GM18508 (cell line): ENCODE data around the gene RGL2.
"Not testable (repeated sequence)": the region's sequence is repeated elsewhere in the genome, so short reads cannot be mapped to it uniquely, and the experiment has no call there.

ENCODE experiments used
- ATAC-seq: cut with Tn5 transposase; IDR thresholded peaks from one replicate; pipeline ENCODE4 v1.9.1; 2021; ENCODE audit warnings: moderate number of reproducible peaks; ENCODE audit not compliant: insufficient read depth, unreplicated experiment

The RGL2 gene

DNA sequence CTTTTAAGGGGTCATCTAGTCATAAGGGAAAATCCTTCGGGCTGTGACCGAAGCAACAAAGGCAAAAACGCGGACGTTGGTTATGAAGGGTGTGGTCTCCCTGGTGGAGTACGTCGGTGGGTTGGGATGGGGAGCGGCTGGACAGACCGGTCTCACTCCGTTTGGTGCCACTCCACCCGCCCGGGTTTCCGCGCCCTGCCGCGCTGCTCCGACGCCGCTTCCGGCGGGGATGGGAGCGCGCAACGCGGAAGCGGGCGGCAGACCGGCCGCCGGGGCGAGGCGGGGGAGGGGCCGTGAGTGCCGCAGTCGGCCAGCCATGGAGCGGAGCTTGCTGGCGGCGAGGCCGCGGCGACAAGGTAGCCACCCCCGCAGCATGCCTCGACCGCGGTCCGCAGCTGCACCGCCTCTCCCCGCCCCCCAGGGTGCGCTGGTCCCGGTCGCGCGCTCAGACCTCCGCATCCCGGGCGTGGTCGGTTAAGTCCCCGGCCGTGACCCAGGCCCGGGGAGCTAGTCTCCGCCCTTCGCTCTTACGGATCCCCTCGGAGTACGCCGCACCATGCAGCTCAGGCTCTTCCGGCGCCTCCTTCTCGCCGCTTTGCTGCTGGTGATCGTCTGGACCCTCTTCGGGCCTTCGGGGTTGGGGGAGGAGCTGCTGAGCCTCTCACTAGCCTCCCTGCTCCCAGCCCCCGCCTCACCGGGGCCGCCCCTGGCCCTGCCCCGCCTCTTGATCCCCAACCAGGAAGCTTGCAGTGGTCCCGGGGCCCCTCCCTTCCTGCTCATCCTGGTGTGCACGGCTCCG lies 21.7 kb downstream of the RGL2 start, which contains the start of gene B3GALT4:
Gene B3GALT4, plus strand, starts transcription at position 260 of the 799 bp plus-strand sequence. Its CDS starts 297 bp downstream, at position 557.
- no peak for ATAC-seq

- no peak for ATAC-seq
These were observed 22.2 kb downstream of the RGL2 start for GRCh38 chr6:33276581-33276863.

- not testable (repeated sequence) for ATAC-seq
These were observed 22.8 kb downstream of the RGL2 start for GRCh38 chr6:33275795-33276580.

GRCh38 chr6:33273924-33274902 lies 24.5 kb downstream of the RGL2 start:
- ATAC-seq, result no peak

DNA sequence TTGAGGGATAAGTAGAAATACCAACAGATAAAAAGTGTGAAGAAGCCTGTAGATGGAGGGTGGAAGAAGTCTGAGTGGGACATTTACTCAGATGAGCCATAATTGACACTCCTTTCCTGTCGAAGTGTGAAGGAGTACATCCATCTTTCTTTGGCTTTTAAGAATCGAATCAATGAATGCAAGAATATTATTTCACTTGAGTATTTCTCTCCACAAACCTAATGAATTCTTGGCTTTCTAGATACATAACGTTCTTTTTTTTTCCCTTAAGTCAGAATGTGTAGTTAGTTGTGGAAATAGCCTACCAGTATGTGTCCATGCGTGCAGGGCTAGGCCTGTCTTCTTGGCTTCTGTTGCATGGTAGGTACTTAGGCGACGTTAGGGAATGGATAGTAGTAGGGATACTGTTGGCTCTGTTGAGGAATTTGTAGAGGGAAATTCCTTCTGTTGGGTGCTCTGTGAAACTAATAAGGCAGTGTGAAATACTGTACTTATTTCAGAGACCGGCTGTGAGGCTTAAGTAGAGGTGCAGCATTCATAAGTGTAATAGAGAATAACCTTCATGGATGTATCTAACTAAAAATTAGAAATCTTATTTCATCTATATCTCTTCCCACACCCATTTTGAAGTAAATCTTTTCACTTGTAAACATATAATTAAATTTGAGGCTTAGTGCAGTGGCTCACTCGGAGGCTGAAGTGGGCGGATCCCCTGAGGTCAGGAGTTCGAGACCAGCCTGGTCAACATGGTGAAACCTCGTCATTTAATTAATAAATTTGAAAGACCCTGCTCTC lies 25.4 kb downstream of the RGL2 start:
- no peak for ATAC-seq

GRCh38 chr6:33272275-33273128 lies 26.2 kb downstream of the RGL2 start:
- ATAC-seq, result no peak

- peak; percentile 52 for ATAC-seq
These were observed 27.1 kb downstream of the RGL2 start, which contains the start of the genes RPS18 and VPS52 for GRCh38 chr6:33271468-33272274. Gene RPS18 (plus strand): TSS chr6:33272075. CDS start chr6:33272120, 45 bp downstream. Gene VPS52 (minus strand): TSS chr6:33271876. CDS start chr6:33271675, 201 bp downstream.

DNA sequence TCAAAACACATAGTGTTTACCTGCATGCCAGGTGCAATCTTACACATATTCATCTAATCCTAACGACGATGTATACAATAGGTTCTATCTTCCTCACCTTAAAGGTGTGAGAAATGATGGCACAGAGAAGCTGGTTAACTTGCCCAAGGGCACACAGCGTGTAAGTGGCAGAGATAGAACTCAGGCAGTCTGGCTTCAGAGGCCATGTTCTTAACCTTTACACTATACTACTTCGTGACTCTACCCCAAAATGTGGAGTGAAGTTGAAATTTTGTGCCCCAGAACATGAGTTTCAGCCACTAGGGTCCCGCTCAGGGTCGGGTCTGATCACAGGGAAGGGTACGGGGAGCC lies 27.6 kb downstream of the RGL2 start:
- peak; percentile 3 for ATAC-seq

DNA sequence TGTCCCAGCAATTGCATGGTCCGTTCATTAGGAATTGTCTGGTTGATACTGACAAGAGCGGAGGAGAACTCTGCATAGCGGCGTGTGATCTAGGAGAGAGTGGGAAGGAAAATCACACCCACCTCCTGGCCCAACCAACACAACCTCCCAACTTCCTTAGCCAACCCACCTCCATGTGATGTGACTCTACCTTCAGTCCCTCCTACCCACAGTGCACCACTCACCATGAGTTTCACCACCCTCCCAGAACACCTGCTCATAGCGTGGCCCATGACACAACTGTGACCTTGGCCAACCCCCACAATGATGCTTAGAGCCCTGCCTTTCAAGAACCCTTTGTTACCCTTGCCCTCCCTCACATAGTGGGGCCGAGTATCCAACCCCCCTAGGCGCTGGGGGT lies 34.7 kb downstream of the RGL2 start:
- no peak for ATAC-seq

- not testable (repeated sequence) for ATAC-seq
These were observed 36.3 kb downstream of the RGL2 start for GRCh38 chr6:33262490-33262889.

DNA sequence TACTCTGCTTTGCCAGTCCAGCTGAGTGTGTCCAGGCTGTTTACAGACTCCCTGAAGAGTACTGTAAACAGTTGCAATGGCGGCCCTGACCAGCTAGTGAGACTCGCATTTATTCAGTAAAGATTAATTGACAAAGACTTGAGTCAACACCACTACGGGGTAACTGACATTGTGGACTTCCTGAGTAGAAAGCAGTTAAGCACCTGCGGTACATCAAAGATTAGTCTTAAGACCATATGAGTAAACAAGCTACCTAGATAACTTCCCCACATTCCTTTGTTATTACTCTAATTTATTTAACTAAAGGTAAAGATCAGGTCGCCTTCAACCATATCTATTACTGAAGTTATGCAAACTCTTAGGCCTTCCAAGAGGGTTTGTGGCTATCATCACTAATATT lies 39.7 kb downstream of the RGL2 start:
- no peak for ATAC-seq

GRCh38 chr6:33254591-33254990 lies 44.2 kb downstream of the RGL2 start:
- ATAC-seq, result no peak

DNA sequence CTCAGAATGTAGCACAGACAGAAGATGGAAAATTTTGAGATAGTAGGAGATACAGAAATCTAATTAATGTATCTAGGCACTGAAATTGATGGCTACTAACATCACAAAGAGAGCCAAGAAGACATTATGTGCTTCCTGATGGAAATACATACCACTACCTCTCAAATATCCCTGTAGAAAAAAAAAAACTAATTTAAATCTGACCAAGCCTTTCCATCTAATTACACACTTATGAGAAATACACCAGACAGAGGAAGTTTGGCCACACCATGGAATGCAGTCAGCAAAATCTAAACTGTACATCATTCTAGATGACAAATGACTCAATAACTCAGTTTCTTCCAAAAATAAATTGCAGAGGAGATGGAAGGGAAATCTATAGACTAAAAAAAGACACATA lies 46.0 kb downstream of the RGL2 start:
- ATAC-seq, result no peak

DNA sequence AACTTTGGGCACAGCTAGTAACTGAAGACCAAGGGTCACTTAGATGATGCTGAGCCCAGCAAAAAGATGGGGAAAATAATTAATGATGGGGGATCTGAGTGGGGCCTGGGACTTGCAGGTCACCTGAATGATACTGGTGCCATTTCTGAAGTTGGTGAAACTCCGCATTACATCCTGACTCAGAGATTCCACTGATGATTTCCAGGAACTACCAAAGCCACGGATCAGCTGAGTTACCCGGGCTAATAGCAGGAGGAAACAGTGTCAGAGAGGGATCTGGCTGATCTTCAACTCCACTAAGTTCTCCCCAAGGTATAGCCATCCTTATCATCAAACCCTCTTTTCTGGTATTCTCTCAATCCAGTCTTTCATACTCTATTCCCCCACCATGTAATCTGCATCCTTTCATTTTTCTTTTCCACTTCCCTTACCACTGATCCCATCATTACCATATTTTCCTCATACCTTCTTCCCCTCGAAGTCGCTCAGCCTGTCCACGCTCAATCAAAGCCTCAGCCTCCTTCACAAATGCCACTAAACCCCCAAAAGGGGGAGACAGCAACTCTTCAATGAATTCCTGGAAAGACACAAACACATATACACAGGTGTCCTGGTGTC lies 47.2 kb downstream of the RGL2 start:
- ATAC-seq, result no peak

DNA sequence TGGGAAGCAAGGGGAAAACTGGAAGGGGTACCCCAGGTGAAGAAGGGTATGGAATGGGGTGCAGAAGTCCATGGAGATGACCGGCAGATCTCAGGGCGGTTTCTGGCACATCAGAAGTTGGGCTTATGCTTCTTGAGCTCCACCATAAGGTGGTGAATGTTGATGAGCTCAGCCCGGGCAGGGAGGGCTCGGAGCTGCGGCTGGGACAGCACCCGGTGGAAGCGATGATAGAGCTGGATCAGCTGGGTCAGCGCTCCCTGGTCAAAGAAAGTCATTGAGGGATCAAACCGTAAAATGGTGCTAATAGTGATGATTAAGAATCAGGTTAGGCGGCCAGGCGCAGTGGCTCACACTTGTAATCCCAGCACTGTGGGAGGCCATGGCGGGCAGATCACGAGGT lies 48.0 kb downstream of the RGL2 start:
- no peak for ATAC-seq

GRCh38 chr6:33249732-33250630 lies 48.8 kb downstream of the RGL2 start:
- no peak for ATAC-seq
